Activated T-cell treated with anti-CD3 and anti-CD28 coated beads, Interleukin-2, amount 50 U/mL, for 48 hours (primary cell): ENCODE measurements around the gene APOBEC3C.
"Not testable (repeated sequence)": the region's sequence is repeated elsewhere in the genome, so short reads cannot be mapped to it uniquely, and the experiment has no call there.

Experiments
- DNase-seq, 2 experiments: peaks; one replicate each; pipeline ENCODE4 v3.0.0-alpha.2; 2020

APOBEC3C gene

GRCh38 chr22:39024519-39025308, 10.7 kb downstream of the APOBEC3C start:
- DNase-seq: no peak

DNA sequence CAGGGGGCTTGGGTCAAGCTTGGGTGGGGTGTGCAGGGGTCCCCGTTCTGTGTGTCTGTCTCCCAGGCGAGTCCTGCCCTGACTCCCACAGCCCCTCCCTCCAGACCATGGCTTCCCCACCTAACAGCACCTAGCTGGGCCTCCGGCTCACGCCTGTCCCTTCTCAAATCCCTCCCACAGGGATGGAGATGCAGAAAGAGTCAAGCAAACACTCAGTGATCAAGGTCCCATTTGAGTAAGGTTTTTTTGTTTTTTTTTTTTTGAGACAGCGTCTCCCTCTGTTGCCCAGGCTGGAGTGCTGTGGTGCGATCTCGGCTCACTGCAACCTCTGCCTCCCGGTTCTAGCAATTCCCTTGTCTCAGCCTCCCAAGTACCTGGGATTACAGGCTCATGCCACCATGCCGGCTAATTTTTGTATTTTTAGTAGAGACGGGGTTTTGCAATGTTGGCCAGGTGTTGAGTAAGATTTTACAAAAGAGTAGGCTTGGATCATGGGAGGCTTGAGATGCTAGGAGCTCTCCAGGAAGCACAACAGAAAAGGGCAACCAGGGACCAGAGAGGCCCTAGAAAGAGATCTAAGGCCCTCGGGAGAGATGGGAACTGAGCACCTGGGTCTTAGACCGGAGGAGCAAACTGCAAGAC, 12.6 kb downstream of the APOBEC3C start:
- DNase-seq: no peak

GRCh38 chr22:39027717-39028116, 13.7 kb downstream of the APOBEC3C start:
- DNase-seq: no peak

- DNase-seq: no peak
Observed at GRCh38 chr22:39028281-39028680, 14.2 kb downstream of the APOBEC3C start.

- no peak for DNase-seq
Observed at GRCh38 chr22:39029227-39029626, 15.2 kb downstream of the APOBEC3C start.

- no peak for DNase-seq
Observed at GRCh38 chr22:39030705-39031104, 16.6 kb downstream of the APOBEC3C start.

- not testable (repeated sequence) for DNase-seq
Observed at GRCh38 chr22:39031434-39032295, 17.6 kb downstream of the APOBEC3C start.

DNA sequence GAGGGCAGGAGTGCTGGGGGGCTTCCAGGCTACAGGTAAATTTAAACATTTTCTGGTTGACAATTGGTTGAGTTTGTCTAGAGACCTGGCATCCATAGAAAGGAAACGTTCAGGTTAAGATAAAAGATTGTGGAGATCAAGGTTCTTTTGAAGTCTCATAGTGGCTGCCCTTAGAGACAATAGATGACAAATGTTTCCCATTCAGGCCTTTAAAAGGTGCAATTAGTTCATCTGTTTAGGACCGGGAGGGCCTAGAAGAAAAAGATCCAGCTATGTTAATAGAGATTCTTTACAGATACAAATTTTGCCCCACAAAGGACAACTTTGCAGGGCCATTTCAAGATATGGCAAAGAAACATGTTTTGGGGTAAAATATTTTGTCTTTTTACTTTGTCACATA, 23.0 kb downstream of the APOBEC3C start:
- not testable (repeated sequence) for DNase-seq

- DNase-seq: no peak
Observed at GRCh38 chr22:39039306-39040126, 25.5 kb downstream of the APOBEC3C start.

- peak; percentile 41 to 42 for DNase-seq
Observed at GRCh38 chr22:39040155-39040537, 26.1 kb downstream of the APOBEC3C start.

DNA sequence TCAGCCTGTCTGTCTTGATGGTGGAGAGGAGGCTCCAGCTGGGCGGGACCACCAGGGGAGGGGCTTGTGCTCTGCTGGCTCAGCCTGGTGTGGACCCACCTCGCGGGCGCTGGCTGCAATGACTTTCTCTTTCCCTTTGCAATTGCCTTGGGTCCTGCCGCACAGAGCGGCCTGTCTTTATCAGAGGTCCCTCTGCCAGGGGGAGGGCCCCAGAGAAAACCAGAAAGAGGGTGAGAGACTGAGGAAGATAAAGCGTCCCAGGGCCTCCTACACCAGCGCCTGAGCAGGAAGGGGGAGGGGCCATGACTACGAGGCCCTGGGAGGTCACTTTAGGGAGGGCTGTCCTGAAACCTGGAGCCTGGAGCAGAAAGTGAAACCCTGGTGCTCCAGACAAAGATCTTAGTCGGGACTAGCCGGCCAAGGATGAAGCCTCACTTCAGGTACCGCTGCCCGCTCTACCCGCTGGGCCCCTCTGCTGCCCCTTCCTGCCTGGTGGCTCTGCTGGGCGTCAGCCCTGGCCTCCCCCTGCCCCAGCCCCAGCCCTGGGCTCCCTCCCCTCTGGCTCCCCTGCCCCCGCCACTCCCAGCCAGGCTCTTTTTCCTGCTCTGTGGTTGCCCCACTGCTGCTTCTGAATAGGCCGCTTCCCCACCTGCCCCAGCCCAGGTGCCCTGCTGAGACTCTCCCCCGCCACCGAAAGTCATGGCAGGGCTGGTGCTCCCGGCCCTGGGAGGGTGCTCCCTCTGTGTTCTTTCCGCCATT, 26.7 kb downstream of the APOBEC3C start, which contains the start of gene APOBEC3F:
Gene APOBEC3F (plus strand): TSS at position 327 of the 759 bp plus-strand sequence. CDS start 97 bp downstream, at position 424.
- peak; percentile 72 to 80 for DNase-seq

- DNase-seq: no peak
Observed at GRCh38 chr22:39041908-39042307, 27.9 kb downstream of the APOBEC3C start.

DNA sequence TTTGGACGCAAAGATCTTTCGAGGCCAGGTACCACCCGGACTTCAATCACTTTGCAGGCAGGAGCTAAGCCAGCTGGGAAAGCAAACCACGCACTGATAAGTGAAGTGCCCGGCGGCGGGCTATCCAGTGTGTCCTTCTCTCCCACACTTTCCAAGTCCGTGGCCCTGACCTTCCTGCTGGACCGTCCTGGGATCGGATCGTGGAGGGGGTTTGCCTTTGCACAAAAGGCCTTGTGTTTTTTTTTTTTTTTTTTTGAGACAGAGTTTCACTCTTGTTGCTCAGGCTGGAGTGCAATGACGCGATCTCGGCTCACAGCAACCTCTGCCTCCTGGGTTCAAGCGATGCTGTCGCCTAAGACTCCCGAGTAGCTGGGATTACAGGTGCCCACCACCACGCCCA, 29.0 kb downstream of the APOBEC3C start:
- DNase-seq: not testable (repeated sequence)

- not testable (repeated sequence) for DNase-seq
Observed at GRCh38 chr22:39045136-39045535, 31.1 kb downstream of the APOBEC3C start.

- not testable (repeated sequence) for DNase-seq
Observed at GRCh38 chr22:39049486-39049885, 35.4 kb downstream of the APOBEC3C start.

DNA sequence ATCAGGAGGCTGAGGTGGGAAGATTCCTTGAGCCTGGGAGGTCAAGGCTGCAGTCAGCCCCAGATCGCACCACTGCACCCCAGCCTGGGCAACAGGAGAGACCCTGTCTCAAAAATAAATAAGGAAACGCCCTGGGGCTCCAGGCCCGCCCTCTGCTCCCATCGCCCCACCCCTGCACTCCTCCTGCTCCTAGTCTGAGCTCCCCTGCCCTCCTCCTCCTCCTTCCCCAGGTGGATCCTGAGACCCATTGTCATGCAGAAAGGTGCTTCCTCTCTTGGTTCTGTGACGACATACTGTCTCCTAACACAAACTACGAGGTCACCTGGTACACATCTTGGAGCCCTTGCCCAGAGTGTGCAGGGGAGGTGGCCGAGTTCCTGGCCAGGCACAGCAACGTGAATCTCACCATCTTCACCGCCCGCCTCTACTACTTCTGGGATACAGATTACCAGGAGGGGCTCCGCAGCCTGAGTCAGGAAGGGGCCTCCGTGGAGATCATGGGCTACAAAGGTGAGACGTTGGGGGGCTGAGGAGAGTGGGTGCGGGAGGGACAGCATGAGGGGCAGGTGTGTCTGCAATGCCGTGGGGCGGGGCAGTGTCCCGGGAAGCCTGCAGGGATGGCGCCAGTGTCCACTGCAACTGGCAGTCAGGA, 37.9 kb downstream of the APOBEC3C start:
- not testable (repeated sequence) for DNase-seq

DNA sequence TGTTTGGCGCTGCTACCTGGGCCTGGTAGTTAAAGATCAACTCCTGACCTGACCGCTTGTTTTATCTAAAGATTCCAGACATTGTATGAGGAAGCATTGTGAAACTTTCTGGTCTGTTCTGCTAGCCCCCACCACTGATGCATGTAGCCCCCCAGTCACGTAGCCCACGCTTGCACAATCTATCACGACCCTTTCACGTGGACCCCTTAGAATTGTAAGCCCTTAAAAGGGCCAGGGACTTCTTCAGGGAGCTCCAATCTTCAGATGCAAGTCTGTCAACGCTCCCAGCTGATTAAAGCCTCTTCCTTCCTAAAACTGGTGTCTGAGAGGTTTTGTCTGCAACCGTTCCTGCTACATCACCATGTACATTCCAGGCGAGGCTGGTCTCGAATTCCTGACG, 41.6 kb downstream of the APOBEC3C start:
- no peak for DNase-seq

- DNase-seq: not testable (repeated sequence)
Observed at GRCh38 chr22:39061290-39061689, 47.2 kb downstream of the APOBEC3C start.

GRCh38 chr22:39061951-39062350, 47.9 kb downstream of the APOBEC3C start:
- not testable (repeated sequence) for DNase-seq

DNA sequence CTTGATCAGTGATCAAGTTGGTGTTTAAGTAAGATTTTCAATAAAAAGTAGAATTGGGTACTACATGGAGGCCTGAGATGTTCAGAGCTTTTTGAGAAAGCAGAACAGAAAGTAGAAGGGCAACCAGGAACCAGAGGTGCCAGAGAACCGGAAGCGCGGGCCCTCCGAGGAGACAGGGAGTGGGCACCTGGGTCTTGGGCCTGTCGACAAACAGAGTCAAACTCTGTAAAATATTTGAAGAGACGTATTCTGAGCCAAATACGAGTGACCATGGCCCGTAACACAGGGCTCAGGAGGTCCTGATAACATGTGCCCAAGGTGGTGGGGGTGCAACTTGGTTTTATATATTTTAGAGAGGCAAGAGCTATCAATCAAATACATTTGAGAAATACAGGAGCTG, 49.8 kb downstream of the APOBEC3C start:
- not testable (repeated sequence) for DNase-seq
